Right atrium auricular region (tissue), 2 donors: Measurements from ENCODE around the gene HSD17B14. TPM values are rescaled to one million over a fixed set of nuclear protein-coding genes. Genes with fewer than 3 reads are reported as not detected.

Source experiments
- DNase-seq: peaks from one replicate; pipeline ENCODE4 v3.0.0-alpha.2; 2019; ENCODE audit warnings: low spot score
- H3K27ac ChIP-seq, 2 donors: fragments of 200-600 bp; sonication (generic); 1 replicate in 1 of 2; 2 replicates in 1 of 2; pipeline ENCODE4 v1.5.1; 2016 to 2019
- H3K27me3 ChIP-seq, 2 donors: fragments of 200-600 bp; sonication (generic); one replicate each; pipeline versions ENCODE4 v1.5.1 to v1.6.0; 2017 to 2019
- H3K36me3 ChIP-seq: fragments of 200-600 bp; sonication (generic); one replicate; pipeline ENCODE4 v1.5.1; 2016
- H3K4me1 ChIP-seq, 2 donors: fragments of 200-600 bp; sonication (generic); one replicate each; pipeline versions ENCODE4 v1.5.1 to v1.6.0; 2017 to 2019
- H3K4me3 ChIP-seq, 2 donors: fragments of 200-600 bp; sonication (generic); 1 replicate in 1 of 2; 2 replicates in 1 of 2; pipeline ENCODE4 v1.5.1; 2017 to 2019; ENCODE audit warnings: mild to moderate bottlenecking in 1 of 2, moderate library complexity in 1 of 2
- H3K9me3 ChIP-seq, 2 donors: fragments of 200-600 bp; sonication (generic); one replicate each; pipeline ENCODE4 v1.5.1; 2019
- total RNA-seq, 2 donors: library from RNA; depleted of rRNA; stranded (reverse); fragments of >200 nt; gene quantifications; one replicate each; pipeline ENCODE4 v1.1.0, GENCODE V29; 2016
- TF ChIP-seq, protein P1 (sequence below), 2 donors: fragments of 200-600 bp; sonication (generic); IDR thresholded peaks; one replicate each; pipeline ENCODE4 v1.5.1; 2019; ENCODE audit warnings: antibody characterized with exemption in 2 of 2

Gene HSD17B14
- total RNA-seq, 2 donors from 2014 or later: 3.7 to 6.3 TPM

DNA sequence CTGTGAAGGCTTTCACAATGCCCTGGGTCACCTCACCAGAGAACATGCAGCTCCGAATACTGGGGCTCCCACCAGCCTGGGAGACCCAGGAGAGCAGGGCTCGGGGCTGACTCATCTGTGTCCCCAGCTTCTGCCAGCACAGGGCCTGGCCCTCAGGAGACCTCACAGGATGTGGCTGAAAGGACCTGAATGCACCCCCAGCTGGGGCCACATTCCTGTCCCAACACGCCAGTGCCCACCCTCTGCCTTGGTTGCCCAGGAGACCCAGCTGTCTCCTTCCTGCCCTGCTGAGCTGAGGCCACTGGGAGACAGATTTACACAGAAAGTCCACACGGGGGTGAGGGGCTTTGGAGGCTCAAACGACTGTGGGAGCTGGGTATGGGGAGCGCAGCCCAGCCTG, 37.4 kb downstream of the HSD17B14 start:
- no peak for DNase-seq
- Histone ChIP-seq H3K27ac (no peak overlapping the region), H3K9me3 (no peaks in the 10 kb centered on the region)

DNA sequence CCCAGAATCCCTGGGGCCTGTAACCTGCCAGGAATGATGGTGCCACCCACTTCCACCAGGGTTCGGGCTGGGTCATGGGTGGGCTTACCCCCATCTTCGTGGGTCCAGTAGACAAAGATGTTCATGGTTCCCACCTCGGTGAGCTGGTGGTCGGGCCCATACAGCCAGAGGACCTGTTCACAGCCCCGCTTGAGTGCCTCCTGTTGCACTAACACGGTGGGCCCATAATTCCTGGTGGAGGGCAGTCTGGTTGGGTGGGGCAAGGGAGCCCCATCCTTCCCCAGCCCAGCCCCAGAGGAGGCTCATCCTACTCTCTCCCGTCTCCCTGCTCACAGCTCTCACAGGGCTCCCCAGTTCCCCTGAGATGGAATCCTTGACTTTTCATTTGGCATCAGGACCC, 39.2 kb downstream of the HSD17B14 start:
- Histone ChIP-seq H3K4me3 (no peak overlapping the region), H3K9me3 (no peaks in the 10 kb centered on the region), H3K4me1 (peaks cover 0 to 16% of the 10 kb centered on the region in 2 donors), H3K27ac (no peak overlapping the region), H3K36me3 (no peaks in the 10 kb centered on the region), H3K27me3 (no peaks in the 10 kb centered on the region)
- TF ChIP-seq, protein P1, sequence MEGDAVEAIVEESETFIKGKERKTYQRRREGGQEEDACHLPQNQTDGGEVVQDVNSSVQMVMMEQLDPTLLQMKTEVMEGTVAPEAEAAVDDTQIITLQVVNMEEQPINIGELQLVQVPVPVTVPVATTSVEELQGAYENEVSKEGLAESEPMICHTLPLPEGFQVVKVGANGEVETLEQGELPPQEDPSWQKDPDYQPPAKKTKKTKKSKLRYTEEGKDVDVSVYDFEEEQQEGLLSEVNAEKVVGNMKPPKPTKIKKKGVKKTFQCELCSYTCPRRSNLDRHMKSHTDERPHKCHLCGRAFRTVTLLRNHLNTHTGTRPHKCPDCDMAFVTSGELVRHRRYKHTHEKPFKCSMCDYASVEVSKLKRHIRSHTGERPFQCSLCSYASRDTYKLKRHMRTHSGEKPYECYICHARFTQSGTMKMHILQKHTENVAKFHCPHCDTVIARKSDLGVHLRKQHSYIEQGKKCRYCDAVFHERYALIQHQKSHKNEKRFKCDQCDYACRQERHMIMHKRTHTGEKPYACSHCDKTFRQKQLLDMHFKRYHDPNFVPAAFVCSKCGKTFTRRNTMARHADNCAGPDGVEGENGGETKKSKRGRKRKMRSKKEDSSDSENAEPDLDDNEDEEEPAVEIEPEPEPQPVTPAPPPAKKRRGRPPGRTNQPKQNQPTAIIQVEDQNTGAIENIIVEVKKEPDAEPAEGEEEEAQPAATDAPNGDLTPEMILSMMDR (IDR thresholded peaks at IDR 0.05): no peak
- no peak for DNase-seq

More for the DNA sequence above, 37.4 kb downstream of the HSD17B14 start:
- peaks cover 0 to 16% of the 10 kb centered on the region in 2 donors for H3K4me1 ChIP-seq
- H3K36me3 ChIP-seq: no peaks in the 10 kb centered on the region
- no peak overlapping the region for H3K4me3 ChIP-seq
- H3K27me3 ChIP-seq: no peaks in the 10 kb centered on the region
- TF ChIP-seq, protein P1 (IDR thresholded peaks at IDR 0.05): no peak

DNA sequence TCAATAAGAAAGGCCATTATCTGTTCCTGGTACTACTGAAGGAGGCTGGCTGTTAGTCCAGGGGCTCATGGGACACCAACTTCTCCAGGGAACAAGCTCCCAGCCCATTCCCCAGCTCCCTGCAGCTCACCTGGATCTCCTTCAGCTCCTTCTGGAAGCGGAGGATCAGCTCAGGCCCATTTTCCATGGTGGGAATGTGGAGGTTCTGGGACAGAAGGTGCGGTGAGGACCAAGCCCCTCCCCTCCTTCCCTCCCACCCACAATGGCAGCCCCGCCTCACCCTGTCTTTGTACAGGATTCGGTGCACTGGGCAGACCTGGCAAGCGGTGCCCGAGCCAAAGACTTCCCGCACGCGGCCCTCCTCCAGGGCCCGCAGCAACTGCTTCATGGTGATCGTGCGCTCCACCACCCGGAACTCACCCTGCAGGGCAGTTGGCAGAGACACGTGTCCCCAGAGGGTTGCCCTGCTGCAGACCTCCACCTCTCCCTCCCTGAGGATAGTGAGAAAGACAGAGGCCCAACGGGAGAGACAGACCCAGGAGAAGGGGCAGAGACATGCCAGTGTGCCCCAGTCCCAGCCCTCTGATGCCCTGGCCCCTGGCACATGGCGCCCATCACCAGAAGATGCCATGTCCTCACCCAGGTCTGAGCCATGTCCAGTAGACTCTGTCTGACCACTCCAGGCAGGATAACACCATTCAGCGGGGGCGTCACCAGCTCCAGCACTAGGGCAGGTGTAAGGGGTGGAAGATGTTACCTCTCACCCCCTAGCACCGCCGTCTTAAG, 39.8 kb downstream of the HSD17B14 start:
- Histone ChIP-seq H3K4me3 (no peak overlapping the region), H3K9me3 (no peaks in the 10 kb centered on the region), H3K27me3 (no peaks in the 10 kb centered on the region), H3K4me1 (peaks cover 0 to 16% of the 10 kb centered on the region in 2 donors), H3K27ac (peak overlapping the region; percentile 88 to 91), H3K36me3 (no peaks in the 10 kb centered on the region)
- TF ChIP-seq, protein P1 (IDR thresholded peaks at IDR 0.05): no peak
- DNase-seq: no peak

DNA sequence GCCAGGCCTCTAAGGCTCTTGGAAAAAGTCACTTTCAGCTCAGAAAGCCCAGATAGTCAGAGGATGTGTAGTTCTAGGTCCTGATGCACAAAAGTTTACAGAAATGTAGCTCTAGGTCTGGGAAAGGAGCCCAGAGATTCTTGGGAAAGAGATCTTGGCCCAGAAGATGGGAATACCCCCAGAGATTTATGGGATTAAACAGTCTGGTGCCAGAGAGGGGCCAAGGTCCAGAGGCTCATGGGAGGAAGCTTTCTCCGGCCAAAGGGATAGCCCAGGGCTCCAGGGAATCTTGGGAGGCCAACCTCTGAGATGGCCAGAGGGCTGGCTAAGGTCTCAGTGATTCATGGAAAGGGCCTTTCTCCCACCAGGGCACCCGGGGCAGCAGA, 40.6 kb downstream of the HSD17B14 start:
- H3K9me3 ChIP-seq: no peaks in the 10 kb centered on the region
- no peaks in the 10 kb centered on the region for H3K27me3 ChIP-seq
- peak; percentile 67 for DNase-seq
- TF ChIP-seq, protein P1 (IDR thresholded peaks at IDR 0.05): no peak
- H3K4me1 ChIP-seq: peaks cover 0 to 16% of the 10 kb centered on the region in 2 donors
- no peaks in the 10 kb centered on the region for H3K36me3 ChIP-seq
- H3K4me3 ChIP-seq: no peak overlapping the region
- peak overlapping the region; percentile 88 to 91 for H3K27ac ChIP-seq

DNA sequence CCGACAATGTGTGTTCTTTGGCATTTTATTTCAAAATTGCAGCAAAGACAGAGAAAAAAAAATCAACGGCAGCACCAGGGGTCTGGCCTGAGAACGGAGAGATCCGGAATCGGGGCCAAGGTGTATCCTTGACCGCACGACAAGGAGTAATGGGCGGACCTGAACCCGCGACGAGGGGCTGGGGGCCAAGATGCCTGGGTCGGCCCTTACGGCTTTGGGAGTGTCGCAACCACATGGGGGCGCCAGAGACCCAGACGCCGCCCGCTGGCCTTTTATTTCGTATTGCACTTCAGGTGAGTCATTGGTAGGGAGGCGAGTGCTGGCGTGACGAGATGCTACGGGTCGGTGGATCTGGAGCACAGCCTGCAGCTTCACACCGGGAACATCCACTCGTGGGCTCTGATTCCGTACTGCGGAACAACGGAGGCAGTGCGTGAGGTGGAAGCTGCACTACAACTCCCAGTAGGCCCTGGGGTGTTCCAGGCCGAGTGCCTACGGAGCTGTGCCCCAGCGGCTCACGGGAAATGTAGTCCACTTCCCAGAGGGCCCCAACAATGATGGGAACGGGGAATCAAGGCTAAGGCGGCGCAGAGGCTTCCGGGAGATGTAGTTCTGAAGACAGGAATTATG, 41.1 kb downstream of the HSD17B14 start:
- peaks cover 0 to 16% of the 10 kb centered on the region in 2 donors for H3K4me1 ChIP-seq
- peak overlapping the region; percentile 27 to 56 for H3K4me3 ChIP-seq
- DNase-seq: peak; percentile 94
- TF ChIP-seq, protein P1 (IDR thresholded peaks at IDR 0.05): peak; percentile 97 to 98
- no peaks in the 10 kb centered on the region for H3K9me3 ChIP-seq
- no peaks in the 10 kb centered on the region for H3K27me3 ChIP-seq
- no peaks in the 10 kb centered on the region for H3K36me3 ChIP-seq
- H3K27ac ChIP-seq: peak overlapping the region; percentile 88 to 91
